Urinary bladder (tissue), 4 donors: ENCODE measurements around the gene POLR2A. TPM values are rescaled to one million over a fixed set of nuclear protein-coding genes. Genes with fewer than 3 reads are reported as not detected.

Source experiments
- DNase-seq: peaks from one replicate; pipeline ENCODE4 v3.0.0-alpha.2; 2015; ENCODE audit errors: extremely low spot score
- H3K27ac ChIP-seq: one replicate; pipeline ENCODE4 v1.5.1; 2013; ENCODE audit warnings: low read depth, mild to moderate bottlenecking, moderate library complexity
- H3K36me3 ChIP-seq: one replicate; pipeline ENCODE4 v1.6.1; 2013; ENCODE audit warnings: mild to moderate bottlenecking, moderate library complexity; ENCODE audit not compliant: insufficient read depth
- H3K4me1 ChIP-seq: one replicate; pipeline ENCODE4 v1.6.1; 2013; ENCODE audit warnings: mild to moderate bottlenecking, moderate library complexity; ENCODE audit not compliant: insufficient read depth
- H3K4me3 ChIP-seq: one replicate; pipeline ENCODE4 v1.5.1; 2013; ENCODE audit warnings: low read depth, low read length
- WGBS: extraction: QIAGEN DNeasy Blood & Tissue Kit; methylation state at CpG from one replicate; pipeline ENCODE4 v1.1.7; 2013; 5-methylcytosine and 5-hydroxymethylcytosine counted together
- polyA plus RNA-seq: library from polyadenylated mRNA; stranded (reverse); fragments of 200-250 nt; gene quantifications from one replicate; pipeline ENCODE4 v1.2.3, GENCODE V29; 2013
- total RNA-seq: library from RNA; depleted of rRNA; stranded (reverse); fragments of >200 nt; gene quantifications from one replicate; pipeline ENCODE4 v1.2.3, GENCODE V29; 2014
- donor health status: healthy with polysubstance abuse.
- donor health status: healthy.

The POLR2A gene
- total and polyA plus RNA-seq, 2 donors, result 32.2 to 52.3 TPM

DNA sequence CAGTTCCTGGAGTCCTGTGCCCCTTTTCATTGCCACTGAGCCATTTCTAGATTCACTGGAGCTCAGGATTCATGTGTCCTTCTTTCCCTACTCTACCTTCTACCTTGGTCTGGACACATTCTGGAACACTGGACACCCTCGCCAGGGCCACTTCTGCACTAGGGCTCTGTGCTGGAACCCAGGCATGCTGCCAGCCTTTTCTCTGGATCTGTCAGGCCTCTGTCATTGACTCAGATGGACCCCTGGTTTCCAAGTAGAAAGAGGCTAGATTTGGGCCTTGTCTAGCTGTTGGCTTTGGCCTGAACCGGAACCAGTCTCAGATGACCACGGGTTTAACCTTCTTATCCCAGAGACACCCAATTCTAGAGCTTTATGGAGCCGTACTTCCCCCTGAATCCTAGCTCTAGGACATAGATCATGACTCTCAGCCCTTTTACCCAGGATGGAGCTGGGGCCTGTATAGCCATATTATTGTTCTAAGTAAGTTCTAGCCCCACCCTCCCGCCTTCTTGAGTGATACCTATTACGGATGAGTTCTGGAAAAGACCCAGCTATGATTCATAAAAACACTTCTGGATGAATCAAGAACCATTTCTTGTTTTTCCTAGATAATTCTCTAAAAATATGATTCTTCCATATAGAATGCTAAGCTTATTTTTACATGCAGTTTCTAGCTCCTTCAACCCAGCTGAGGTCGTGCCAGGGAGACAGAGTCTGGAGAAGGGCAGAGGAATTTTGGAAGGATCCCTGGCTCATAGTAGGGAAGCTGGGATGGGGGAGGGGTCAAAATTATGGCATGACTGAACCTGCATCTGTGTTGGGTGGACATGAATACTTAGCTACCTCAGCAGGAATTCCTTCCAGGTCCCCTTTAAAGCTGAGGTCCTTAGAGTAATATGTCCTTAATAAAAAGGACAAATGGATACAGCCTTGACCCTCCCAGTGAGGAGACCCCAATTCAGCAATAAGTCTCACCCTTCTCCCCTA lies 40.4 kb upstream of the POLR2A start:
- no peak for DNase-seq
- H3K4me1 ChIP-seq, result peaks cover 2% of the 10 kb centered on the region
- WGBS, result 78% methylated on average over 7 of the region's 7 CpGs
- no peak overlapping the region for H3K4me3 ChIP-seq
- no peak overlapping the region for H3K27ac ChIP-seq
- no peaks in the 10 kb centered on the region for H3K36me3 ChIP-seq

DNA sequence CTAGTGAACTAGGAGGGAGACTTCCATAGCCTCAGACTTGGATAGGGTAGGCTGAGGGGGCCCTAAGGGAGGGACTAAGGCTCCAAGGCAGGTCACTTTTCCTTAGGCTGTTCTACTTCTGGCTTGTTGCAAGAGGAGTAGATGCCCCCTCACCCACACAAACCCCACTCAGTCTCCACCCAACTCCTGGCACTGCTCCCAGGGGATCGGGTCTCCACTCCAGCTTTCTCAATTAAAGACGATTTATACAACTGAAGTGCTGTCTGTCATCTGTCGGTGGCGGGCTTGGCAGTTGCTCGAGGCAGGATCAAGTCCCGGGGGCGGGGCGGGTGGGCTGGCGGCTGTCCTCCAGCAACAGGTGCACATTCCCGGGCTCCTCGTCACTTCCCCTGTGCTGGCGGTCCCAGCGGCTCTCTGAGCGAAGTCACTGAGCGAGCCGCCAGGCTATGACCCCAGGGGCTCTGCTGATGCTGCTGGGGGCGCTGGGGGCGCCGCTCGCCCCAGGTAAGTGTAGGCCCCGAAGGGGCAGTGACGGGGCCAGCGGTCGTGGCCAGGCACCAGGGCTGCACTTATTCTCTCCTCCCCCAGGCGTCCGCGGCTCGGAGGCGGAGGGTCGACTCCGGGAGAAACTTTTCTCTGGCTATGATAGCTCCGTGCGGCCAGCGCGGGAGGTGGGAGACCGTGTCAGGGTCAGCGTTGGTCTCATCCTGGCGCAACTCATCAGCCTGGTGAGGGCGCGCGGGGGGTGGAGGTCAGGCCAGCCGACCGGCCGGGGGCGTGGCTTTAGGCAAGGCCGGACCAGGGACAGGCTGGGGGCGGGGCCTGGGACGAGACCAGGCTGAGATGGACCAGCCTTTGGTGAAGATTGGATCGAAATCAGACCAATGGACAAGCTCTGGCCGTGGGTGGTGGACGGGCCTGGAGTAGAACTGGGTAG lies 39.2 kb upstream of the POLR2A start, which contains the start of gene CHRNB1:
TSS of gene CHRNB1 (plus strand) at position 380 of the 937 bp plus-strand sequence. CDS start at position 447, 67 bp downstream.
- H3K36me3 ChIP-seq, result no peaks in the 10 kb centered on the region
- peaks cover under 1% of the 10 kb centered on the region for H3K4me1 ChIP-seq
- H3K27ac ChIP-seq, result no peak within 1 kb of the TSS
- 10% methylated on average over 51 of the region's 51 CpGs for WGBS
- peak within 1 kb of the TSS; percentile 9 for H3K4me3 ChIP-seq
- DNase-seq, result no peak

DNA sequence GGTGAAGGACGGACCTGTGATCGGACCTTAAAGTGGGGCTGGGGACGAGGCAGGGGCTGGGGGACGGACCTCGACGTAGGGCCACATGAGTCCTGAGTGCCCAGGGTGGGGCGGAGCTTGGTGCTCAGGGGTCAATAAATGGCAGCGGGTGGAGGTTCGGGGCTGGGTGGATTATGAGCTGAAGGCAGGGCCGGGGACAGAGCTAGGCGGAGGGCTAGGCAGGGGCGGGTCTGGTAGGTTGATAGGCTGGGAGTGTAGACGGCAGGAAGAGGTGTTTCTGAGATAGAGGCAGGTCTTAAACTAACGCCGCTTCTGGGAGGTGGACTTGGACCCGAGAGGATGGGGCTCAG lies 38.6 kb upstream of the POLR2A start:
- no peaks in the 10 kb centered on the region for H3K36me3 ChIP-seq
- DNase-seq, result no peak
- no peak overlapping the region for H3K27ac ChIP-seq
- no peak overlapping the region for H3K4me3 ChIP-seq
- no peaks in the 10 kb centered on the region for H3K4me1 ChIP-seq
- 10% methylated on average over 16 of the region's 16 CpGs for WGBS

DNA sequence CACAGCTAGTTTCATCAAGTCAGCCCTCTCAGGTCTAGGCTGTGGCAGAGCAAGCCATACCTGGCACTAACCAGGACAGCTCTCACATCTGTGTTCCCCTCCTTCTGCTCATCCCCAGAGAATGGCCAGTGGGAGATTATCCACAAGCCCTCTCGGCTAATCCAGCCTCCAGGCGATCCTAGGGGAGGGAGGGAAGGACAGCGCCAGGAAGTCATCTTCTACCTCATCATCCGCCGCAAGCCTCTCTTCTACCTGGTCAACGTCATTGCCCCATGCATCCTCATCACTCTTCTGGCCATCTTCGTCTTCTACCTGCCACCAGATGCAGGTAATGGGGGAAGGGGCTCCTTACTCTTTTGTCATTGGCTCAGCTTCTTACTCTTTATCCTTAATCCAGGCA lies 35.7 kb upstream of the POLR2A start:
- Histone ChIP-seq H3K27ac (no peak overlapping the region), H3K4me3 (no peak overlapping the region), H3K36me3 (no peaks in the 10 kb centered on the region), H3K4me1 (no peaks in the 10 kb centered on the region)
- DNase-seq, result no peak
- WGBS, result 89% methylated on average over 7 of the region's 7 CpGs

DNA sequence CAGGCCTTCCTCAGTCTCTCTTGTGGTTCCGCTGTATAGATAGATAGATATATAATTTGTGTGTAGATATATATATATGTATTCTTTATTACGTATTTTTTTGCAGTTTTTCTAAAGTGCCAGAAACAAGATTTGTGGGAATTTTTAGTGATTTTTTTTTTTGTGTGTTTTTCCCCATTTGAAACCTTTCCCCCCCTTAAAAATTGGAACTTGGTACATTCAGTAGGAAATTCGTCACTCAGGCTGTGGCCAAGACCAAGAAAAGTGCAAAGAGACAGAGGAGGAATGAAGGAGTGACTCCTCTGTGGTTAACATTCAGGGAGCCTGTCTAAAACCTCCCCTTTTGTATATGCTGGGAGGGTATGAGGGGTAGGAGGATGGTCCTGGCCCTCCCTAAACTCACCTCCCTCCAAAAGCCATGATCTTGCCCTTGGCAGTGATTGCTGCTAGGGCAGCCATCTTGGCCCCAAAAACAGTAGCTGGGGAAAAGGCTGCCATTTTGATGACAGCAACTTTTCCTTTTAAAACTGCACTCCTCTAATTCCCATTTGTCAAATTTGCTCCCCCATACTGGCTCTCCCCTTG lies 24.1 kb upstream of the POLR2A start:
- no peaks in the 10 kb centered on the region for H3K4me1 ChIP-seq
- no peak for DNase-seq
- H3K36me3 ChIP-seq, result peaks cover 5% of the 10 kb centered on the region
- WGBS, result 71% methylated on average over 3 of the region's 3 CpGs
- no peak overlapping the region for H3K4me3 ChIP-seq
- H3K27ac ChIP-seq, result no peak overlapping the region

DNA sequence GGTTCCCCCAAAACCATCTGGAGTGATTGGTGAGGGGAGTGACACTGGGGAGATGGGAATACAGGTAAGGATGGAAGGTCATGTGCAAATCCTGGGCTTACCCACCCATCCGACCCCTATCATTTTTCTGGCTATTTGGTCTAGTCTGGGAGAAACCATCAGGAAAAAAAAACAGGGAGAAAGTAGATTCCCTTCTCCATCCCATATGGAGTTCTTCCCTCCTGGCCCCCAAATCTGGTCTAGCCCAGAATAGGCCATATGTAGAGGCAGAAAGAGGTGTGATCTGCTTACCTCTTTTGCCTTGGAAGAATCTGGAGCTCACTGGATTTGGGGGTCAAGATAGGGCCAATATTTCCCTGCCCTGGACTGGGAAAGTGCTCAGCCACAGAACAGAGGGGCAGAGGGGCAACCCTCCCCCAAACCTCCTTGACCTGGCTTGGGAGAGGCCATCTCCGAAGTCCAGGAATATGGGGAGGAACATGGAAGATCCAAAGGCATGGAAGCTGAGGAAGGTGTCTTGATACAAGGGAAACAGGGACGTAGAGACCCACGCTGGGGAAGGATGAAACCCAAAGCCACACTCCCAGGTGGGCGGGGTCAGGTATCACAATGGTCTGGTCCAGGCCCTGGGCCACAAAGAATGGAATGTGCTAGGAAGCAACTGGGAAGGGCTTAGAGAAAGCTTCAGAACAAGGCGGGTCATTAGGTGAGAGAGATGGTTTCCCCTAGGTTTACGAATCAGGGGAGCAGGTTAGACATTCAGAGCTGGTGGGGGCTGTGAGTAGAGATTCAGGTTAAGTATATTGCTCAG lies 23.1 kb upstream of the POLR2A start:
- Histone ChIP-seq H3K4me1 (no peaks in the 10 kb centered on the region), H3K4me3 (no peak overlapping the region), H3K36me3 (peaks cover 5% of the 10 kb centered on the region), H3K27ac (no peak overlapping the region)
- WGBS, result 92% methylated on average over 7 of the region's 7 CpGs
- no peak for DNase-seq

DNA sequence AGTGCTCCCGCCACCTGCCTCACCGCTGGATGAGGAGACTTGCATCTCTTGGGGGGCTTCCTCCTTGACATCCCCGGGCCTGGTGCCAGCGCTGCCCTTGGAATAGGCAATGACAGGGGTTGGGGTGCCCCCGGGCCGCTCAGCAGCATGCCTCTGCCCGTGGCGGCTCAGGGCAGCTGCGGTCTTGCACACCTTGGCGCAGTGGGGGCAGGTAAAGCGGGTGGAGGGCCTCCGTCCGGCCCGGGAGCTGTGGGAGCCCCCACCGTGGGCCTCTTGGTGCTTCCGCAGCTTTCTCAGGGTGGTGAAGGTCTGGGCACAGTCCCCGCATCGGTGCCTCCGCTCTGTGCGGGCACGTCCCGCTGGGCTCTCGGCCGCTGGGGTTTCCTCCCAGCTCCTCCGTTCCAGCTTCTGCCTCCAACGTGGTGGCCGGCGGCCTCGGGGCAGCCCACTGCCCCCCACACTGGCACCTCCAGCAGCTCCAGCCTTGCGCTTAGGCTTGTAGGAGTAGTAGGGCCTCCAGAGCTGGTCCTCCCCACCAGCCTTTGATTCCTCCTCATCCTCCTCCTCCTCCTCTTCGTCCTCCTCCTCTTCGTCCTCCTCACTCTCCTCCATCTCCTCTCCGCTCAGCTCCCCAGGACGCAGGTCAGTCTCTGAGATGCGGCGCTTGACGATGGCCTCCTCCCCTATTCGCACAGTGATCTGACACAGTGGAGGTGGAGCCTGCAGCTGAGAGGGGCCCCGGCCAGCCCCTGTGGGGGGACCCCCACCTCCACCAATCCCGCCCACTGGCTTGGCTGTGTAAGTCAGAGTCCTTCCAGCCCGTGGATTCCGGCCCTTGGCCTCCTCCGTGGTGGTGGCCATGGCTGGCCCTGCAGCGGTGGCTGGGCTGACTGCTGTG lies 21.4 kb upstream of the POLR2A start:
- H3K36me3 ChIP-seq, result peaks cover 9% of the 10 kb centered on the region

DNA sequence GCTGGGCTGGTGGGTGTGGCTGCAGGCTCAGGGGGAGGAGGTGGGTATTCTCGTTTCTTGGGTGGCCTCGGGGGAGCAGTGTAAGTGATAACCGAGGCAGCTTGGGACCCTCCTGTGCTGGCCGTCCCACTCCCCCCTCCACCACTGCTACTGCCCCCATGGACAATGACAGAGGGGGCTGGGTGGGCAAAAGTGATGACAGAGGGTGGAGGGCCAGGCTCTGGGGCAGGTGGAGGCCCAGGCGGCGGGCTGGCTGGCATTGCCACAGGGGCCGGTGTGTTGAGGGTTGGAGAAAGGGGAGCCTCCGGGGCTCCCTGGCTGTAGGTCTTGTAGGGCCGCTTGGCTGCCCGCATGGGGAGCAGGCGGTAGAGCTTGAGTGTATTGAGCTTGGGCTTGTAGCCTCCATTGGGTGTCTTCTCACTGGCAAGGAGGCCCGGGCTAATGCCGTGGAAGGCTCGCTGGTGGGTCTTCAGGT lies 20.8 kb upstream of the POLR2A start:
- H3K4me3 ChIP-seq, result no peak overlapping the region
- peaks cover 9% of the 10 kb centered on the region for H3K36me3 ChIP-seq
- DNase-seq, result no peak
- H3K4me1 ChIP-seq, result no peaks in the 10 kb centered on the region
- no peak overlapping the region for H3K27ac ChIP-seq
- WGBS, result 87% methylated on average over 14 of the region's 14 CpGs

More for the DNA sequence above, 21.4 kb upstream of the POLR2A start:
- Histone ChIP-seq H3K4me3 (no peak overlapping the region), H3K4me1 (no peaks in the 10 kb centered on the region), H3K27ac (no peak overlapping the region)
- DNase-seq, result no peak
- 86% methylated on average over 44 of the region's 44 CpGs for WGBS

DNA sequence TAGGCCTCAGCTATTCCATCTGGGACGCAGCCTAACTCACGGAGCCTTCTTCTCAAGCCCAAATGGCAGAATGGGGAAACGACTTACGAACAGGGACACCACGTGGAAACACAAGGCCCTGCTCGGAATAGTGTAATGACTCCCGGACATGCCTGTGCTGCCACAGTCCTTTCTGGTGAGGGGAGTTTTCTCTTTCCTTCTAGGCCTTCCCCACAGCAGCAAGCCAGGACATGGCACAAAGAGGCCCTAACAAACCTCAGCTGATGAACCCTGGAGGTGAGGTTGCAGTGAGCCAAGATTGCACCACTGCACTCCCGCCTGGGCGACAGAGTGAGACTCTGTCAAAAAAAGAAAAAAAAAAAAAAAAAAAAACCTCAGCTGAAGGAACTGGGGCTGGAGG lies 20.1 kb upstream of the POLR2A start:
- Histone ChIP-seq H3K27ac (no peak overlapping the region), H3K4me3 (no peak overlapping the region), H3K4me1 (no peaks in the 10 kb centered on the region), H3K36me3 (peaks cover 9% of the 10 kb centered on the region)
- 86% methylated on average over 9 of the region's 9 CpGs for WGBS
- DNase-seq, result no peak

DNA sequence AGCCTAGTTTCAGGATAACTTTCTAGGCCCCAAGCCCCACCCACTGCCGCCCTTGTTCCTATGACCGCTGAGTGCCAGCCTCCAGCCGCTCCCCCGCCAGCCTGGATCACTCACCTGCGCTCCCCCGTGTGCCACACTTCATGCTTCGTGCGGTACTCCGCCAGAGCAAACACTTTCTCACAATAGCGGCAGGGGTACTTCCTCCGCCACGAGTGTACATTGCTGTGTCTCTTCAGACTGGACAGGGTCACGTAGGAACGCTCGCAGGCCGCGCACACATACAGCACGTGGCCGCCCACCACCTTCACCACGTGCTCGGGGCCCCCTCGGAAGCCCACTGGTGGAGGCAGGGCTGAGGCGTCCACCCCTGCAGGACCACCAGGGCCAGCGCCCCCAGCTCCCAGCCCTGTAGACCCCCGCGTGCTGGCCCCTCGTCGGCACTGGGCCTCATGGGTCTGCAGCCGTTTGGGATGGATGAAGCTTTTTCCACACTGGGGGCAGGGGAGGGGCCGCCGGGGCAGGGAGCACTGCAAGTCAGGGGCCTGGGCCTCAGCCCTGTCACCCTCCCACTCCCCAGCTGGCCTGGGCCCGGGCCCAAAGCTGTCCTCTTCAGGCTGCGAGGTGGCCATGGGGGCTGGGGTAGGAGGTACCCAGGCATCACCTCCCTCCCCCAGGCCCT lies 18.4 kb upstream of the POLR2A start:
- H3K4me1 ChIP-seq, result no peaks in the 10 kb centered on the region
- DNase-seq, result no peak
- peaks cover 9% of the 10 kb centered on the region for H3K36me3 ChIP-seq
- no peak overlapping the region for H3K27ac ChIP-seq
- no peak overlapping the region for H3K4me3 ChIP-seq
- 88% methylated on average over 33 of the region's 33 CpGs for WGBS

DNA sequence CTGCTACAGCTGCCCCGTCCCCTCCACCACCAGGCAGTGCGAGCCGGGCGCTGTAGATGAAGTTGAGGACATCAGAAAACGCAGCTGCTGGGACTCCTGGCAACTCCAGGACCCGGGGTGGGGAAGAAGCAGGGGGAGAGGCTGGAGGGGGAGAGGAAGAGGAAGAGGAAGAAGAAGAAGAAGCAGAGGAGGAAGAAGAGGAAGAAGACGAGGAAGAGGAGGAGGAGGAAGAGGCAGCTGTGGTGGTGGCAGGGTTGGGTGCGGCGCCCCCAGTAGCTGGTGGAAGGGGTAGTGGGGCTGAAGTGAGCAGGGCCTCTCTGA lies 17.9 kb upstream of the POLR2A start:
- Histone ChIP-seq H3K4me1 (no peaks in the 10 kb centered on the region), H3K27ac (no peak overlapping the region), H3K36me3 (peaks cover 9% of the 10 kb centered on the region), H3K4me3 (no peak overlapping the region)
- no peak for DNase-seq
- WGBS, result 85% methylated on average over 9 of the region's 9 CpGs
